Fibroblast of lung (primary cell): ENCODE results near the gene STOM. TPM values are rescaled to one million over a fixed set of nuclear protein-coding genes. Genes with fewer than 3 reads are reported as not detected.
A peak's percentile ranks its signal among the peaks of the same experiment; 100 is the strongest.

Experiments
- DNase-seq, 2 donors: peaks; one replicate each; pipeline versions ENCODE4 v3.0.0 to v3.0.0-alpha.2; 2010; ENCODE audit warnings: low read depth in 2 of 2
- H2AFZ ChIP-seq: 2 replicates; pipeline ENCODE4 v1.5.1; 2012; ENCODE audit warnings: low read length, control low read depth, inconsistent platforms
- H3K27ac ChIP-seq: 2 replicates; pipeline ENCODE4 v1.5.1; 2011; ENCODE audit warnings: low read length, control low read depth; ENCODE audit not compliant: insufficient read depth
- H3K27me3 ChIP-seq: 2 replicates; pipeline ENCODE4 v1.5.1; 2011; ENCODE audit warnings: mild to moderate bottlenecking, low read length; ENCODE audit not compliant: control insufficient read depth, insufficient read depth
- H3K36me3 ChIP-seq: 2 replicates; pipeline ENCODE4 v1.5.1; 2011; ENCODE audit warnings: low read length; ENCODE audit not compliant: control insufficient read depth, insufficient read depth
- H3K4me1 ChIP-seq: 2 replicates; pipeline ENCODE4 v1.5.1; 2011; ENCODE audit warnings: low read length; ENCODE audit not compliant: control insufficient read depth, insufficient read depth; ENCODE audit errors: extremely low read depth
- H3K4me2 ChIP-seq: 2 replicates; pipeline ENCODE4 v1.5.1; 2011; ENCODE audit warnings: low read length, control low read depth; ENCODE audit not compliant: insufficient read depth; ENCODE audit errors: extremely low read depth
- H3K4me3 ChIP-seq, 4 experiments: fragments of 200-600 bp in 1 of 4; sonication (generic) in 1 of 4; replicated peaks in 1 of 4; 2 replicates each; pipeline ENCODE4 v1.5.1; 2011 to 2016; ENCODE audit warnings: low read length in 4 of 4, low read depth in 3 of 4, mild to moderate bottlenecking in 3 of 4, control low read depth in 2 of 4, inconsistent platforms in 1 of 4, mixed read lengths in 1 of 4; ENCODE audit not compliant: insufficient read depth in 1 of 4; ENCODE audit errors: control extremely low read depth in 1 of 4
- H3K79me2 ChIP-seq: 2 replicates; pipeline ENCODE4 v1.5.1; 2012; ENCODE audit warnings: mild to moderate bottlenecking, low read length, inconsistent platforms; ENCODE audit not compliant: control insufficient read depth, insufficient read depth
- H3K9ac ChIP-seq: 2 replicates; pipeline ENCODE4 v1.5.1; 2011; ENCODE audit warnings: mild to moderate bottlenecking, low read length, control low read depth; ENCODE audit not compliant: insufficient read depth
- H3K9me3 ChIP-seq: 2 replicates; pipeline ENCODE4 v1.5.1; 2012; ENCODE audit warnings: low read depth, low read length; ENCODE audit not compliant: control insufficient read depth, insufficient read depth
- H4K20me1 ChIP-seq: 2 replicates; pipeline ENCODE4 v1.5.1; 2011; ENCODE audit warnings: low read length; ENCODE audit not compliant: control insufficient read depth, insufficient read depth; ENCODE audit errors: extremely low read depth
- CTCF ChIP-seq, 2 donors: IDR thresholded peaks in 1 of 2; conservative IDR thresholded peaks in 1 of 2; 1 replicate in 1 of 2; 2 replicates in 1 of 2; pipeline ENCODE4 v1.5.1; 2011 to 2012; ENCODE audit warnings: low read length in 2 of 2, control low read depth in 1 of 2, inconsistent platforms in 1 of 2, low read depth in 1 of 2, mild to moderate bottlenecking in 1 of 2
- EZH2 ChIP-seq: IDR thresholded peaks from 2 replicates; pipeline ENCODE4 v1.5.1; 2012; ENCODE audit warnings: low read length, control low read depth, mild to moderate bottlenecking; ENCODE audit errors: missing control alignments
- polyA plus RNA-seq, 2 donors: library from polyadenylated mRNA; depleted of rRNA in 1 of 2; stranded (reverse) in 1 of 2; unstranded in 1 of 2; fragments of >200 nt; gene quantifications; 2 replicates each; pipeline ENCODE4 v1.2.1, GENCODE V29; 2011 to 2012; ENCODE audit warnings: missing spikeins in 1 of 2
- total RNA-seq: library from RNA; depleted of rRNA; stranded (reverse); fragments of >200 nt; gene quantifications from 2 replicates; pipeline ENCODE4 v1.2.1, GENCODE V29; 2014

Gene STOM
- total and polyA plus RNA-seq, 2 donors (not counting 1 experiment from before 2014, with no cell fraction given) = 248 to 536 TPM

- peaks cover 63% of the 10 kb centered on the region for H3K79me2 ChIP-seq
- H3K9me3 ChIP-seq = no peaks in the 10 kb centered on the region
- peak overlapping the region; percentile 91 for H3K4me2 ChIP-seq
- TF ChIP-seq EZH2 (no peak), CTCF (conservative IDR thresholded peaks at IDR 0.05 in 1 of 2, IDR thresholded peaks at IDR 0.05 in 1 of 2; ENCODE audit: low read depth in 1 of 2, low read length in 2 of 2) (no peak)
- H3K27ac ChIP-seq = peak overlapping the region; percentile 93
- H3K9ac ChIP-seq = no peak overlapping the region
- no peak for DNase-seq
- H3K4me3 ChIP-seq = peak overlapping the region; percentile 73 to 89 (median 76)
- H3K27me3 ChIP-seq = no peaks in the 10 kb centered on the region
- no peak overlapping the region for H2AFZ ChIP-seq
- no peaks in the 10 kb centered on the region for H3K36me3 ChIP-seq
- no peaks in the 10 kb centered on the region for H4K20me1 ChIP-seq
- peaks cover 17% of the 10 kb centered on the region for H3K4me1 ChIP-seq
Measured at GRCh38 chr9:121368138-121368522, 1.9 kb downstream of the STOM start.

- no peak for TF ChIP-seq CTCF (conservative IDR thresholded peaks at IDR 0.05 in 1 of 2, IDR thresholded peaks at IDR 0.05 in 1 of 2; ENCODE audit: low read depth in 1 of 2, low read length in 2 of 2)
- TF ChIP-seq EZH2 = no peak
- H3K79me2 ChIP-seq = peaks cover 67% of the 10 kb centered on the region
- no peak for DNase-seq
- H3K36me3 ChIP-seq = no peaks in the 10 kb centered on the region
- H3K27ac ChIP-seq = peak overlapping the region; percentile 93
- H2AFZ ChIP-seq = no peak overlapping the region
- H3K4me1 ChIP-seq = peaks cover 17% of the 10 kb centered on the region
- no peaks in the 10 kb centered on the region for H4K20me1 ChIP-seq
- peak overlapping the region; percentile 73 to 89 (median 76) for H3K4me3 ChIP-seq
- H3K4me2 ChIP-seq = peak overlapping the region; percentile 91
- H3K27me3 ChIP-seq = no peaks in the 10 kb centered on the region
- H3K9ac ChIP-seq = no peak overlapping the region
- H3K9me3 ChIP-seq = no peaks in the 10 kb centered on the region
Measured at GRCh38 chr9:121367306-121368137, 2.5 kb downstream of the STOM start.

GRCh38 chr9:121366611-121367192, 3.3 kb downstream of the STOM start:
- peak overlapping the region in 1 of 4 experiments; percentile 75 for H3K4me3 ChIP-seq
- H3K4me2 ChIP-seq = peak overlapping the region; percentile 91
- TF ChIP-seq CTCF (conservative IDR thresholded peaks at IDR 0.05 in 1 of 2, IDR thresholded peaks at IDR 0.05 in 1 of 2; ENCODE audit: low read depth in 1 of 2, low read length in 2 of 2) (no peak), EZH2 (no peak)
- H2AFZ ChIP-seq = no peak overlapping the region
- no peak for DNase-seq
- no peak overlapping the region for H3K27ac ChIP-seq
- H3K9ac ChIP-seq = no peak overlapping the region
- no peaks in the 10 kb centered on the region for H3K9me3 ChIP-seq
- H3K36me3 ChIP-seq = no peaks in the 10 kb centered on the region
- no peaks in the 10 kb centered on the region for H3K27me3 ChIP-seq
- peaks cover 16% of the 10 kb centered on the region for H3K4me1 ChIP-seq
- H4K20me1 ChIP-seq = no peaks in the 10 kb centered on the region
- peaks cover 75% of the 10 kb centered on the region for H3K79me2 ChIP-seq
